ENCODE data around the gene SH2D3A. TPM values are rescaled to one million over a fixed set of nuclear protein-coding genes. Genes with fewer than 3 reads are reported as not detected.

Gene SH2D3A
- total and polyA plus RNA-seq, 2 donors (not counting 1 experiment from before 2014, with no cell fraction given), result 36.1 to 54.1 TPM

- H3K27ac Mint-ChIP-seq, result no peak overlapping the region
- peaks cover 65% of the 10 kb centered on the region for H3K4me1 Mint-ChIP-seq
- peaks cover 2% of the 10 kb centered on the region for H3K9me3 Mint-ChIP-seq (ENCODE audit: insufficient read depth)
- H4K20me1 ChIP-seq (ENCODE audit: control insufficient read depth, insufficient read depth, low read length, poor library complexity, severe bottlenecking), result peaks cover 98% of the 10 kb centered on the region
- DNase-seq, result no peak
- H2AFZ ChIP-seq (ENCODE audit: insufficient read depth, low read depth, low read length, poor library complexity, severe bottlenecking), result no peak overlapping the region
- H3K9ac ChIP-seq (ENCODE audit: low read length), result no peak overlapping the region
- peaks cover 100% of the 10 kb centered on the region for H3K79me2 ChIP-seq (ENCODE audit: control insufficient read depth, insufficient read depth, low read length)
- H3K4me2 ChIP-seq (replicated peaks; ENCODE audit: low read depth, low read length, poor library complexity, severe bottlenecking), result no peak overlapping the region
- no peak for ATAC-seq (ENCODE audit: low read depth)
- 100% methylated on average over 2 of the region's 4 CpGs for WGBS (ENCODE audit: insufficient coverage)
- CTCF ChIA-PET, result interaction anchor here (1.6 to 1.9 kb wide), 2 partner anchors 13 to 49 kb away, joined by 4 read pairs; no protein-coding TSS in a partner anchor
- H3K27me3 Mint-ChIP-seq, result no peaks in the 10 kb centered on the region
- peak overlapping the region in 1 of 2 donors; percentile 66 for H3K27ac ChIP-seq (ENCODE audit: low read length in 2 of 2)
- H3K36me3 ChIP-seq (replicated peaks in 1 of 2; ENCODE audit: control extremely low read depth in 1 of 2, control insufficient read depth in 1 of 2, extremely low read depth in 1 of 2, insufficient read depth in 2 of 2, low read length in 1 of 2), result peaks cover 0 to 29% of the 10 kb centered on the region in 2 experiments
- intact Hi-C loops (cut with micrococcal nuclease), result no loop called here
- TF ChIP-seq EZH2 (IDR thresholded peaks at IDR 0.05; ENCODE audit: borderline replicate concordance, insufficient read depth, low read depth, low read length, poor library complexity, severe bottlenecking) (no peak), CTCF (IDR thresholded peaks at IDR 0.05) (no peak)
- H3K4me3 ChIP-seq (ENCODE audit: control extremely low read depth in 1 of 5, extremely low read depth in 1 of 5, insufficient read depth in 1 of 5, low read depth in 2 of 5, low read length in 4 of 5), result no peak overlapping the region
- no peak overlapping the region for H3K4me3 Mint-ChIP-seq
- peaks cover 23% of the 10 kb centered on the region in 2 donors for H3K4me1 ChIP-seq (ENCODE audit: control insufficient read depth in 2 of 2, insufficient read depth in 2 of 2, low read length in 2 of 2)
- peaks cover 0 to 3% (median 0%) of the 10 kb centered on the region in 3 donors for H3K9me3 ChIP-seq (ENCODE audit: control extremely low read depth in 1 of 3, control insufficient read depth in 2 of 3, insufficient read depth in 1 of 3, low read length in 2 of 3)
- POLR2A ChIA-PET, result interaction anchor here (0.6 to 1.3 kb wide), 3 partner anchors 13 to 60 kb away, joined by 3 to 4 read pairs (median 3); no protein-coding TSS in a partner anchor
- no peaks in the 10 kb centered on the region for H3K27me3 ChIP-seq (replicated peaks in 1 of 4; ENCODE audit: control extremely low read depth in 1 of 4, control insufficient read depth in 3 of 4, insufficient read depth in 4 of 4, low read length in 3 of 4)
Measured at GRCh38 chr19:6813659-6814058, 46.4 kb upstream of the SH2D3A start.

- ChIA-PET CTCF (interaction anchor here (1.4 kb wide), 1 partner anchor 10 kb away, joined by 5 read pairs; no protein-coding TSS in a partner anchor), POLR2A (interaction anchor here (0.9 kb wide), 1 partner anchor 12 kb away, joined by 3 read pairs; no protein-coding TSS in a partner anchor)
- WGBS (ENCODE audit: insufficient coverage), result no CpG with 5 or more reads among the region's 2 CpGs
- Histone ChIP-seq H3K79me2 (ENCODE audit: control insufficient read depth, insufficient read depth, low read length) (peaks cover 100% of the 10 kb centered on the region), H3K4me2 (replicated peaks; ENCODE audit: low read depth, low read length, poor library complexity, severe bottlenecking) (no peak overlapping the region), H4K20me1 (ENCODE audit: control insufficient read depth, insufficient read depth, low read length, poor library complexity, severe bottlenecking) (peaks cover 97% of the 10 kb centered on the region), H3K9ac (ENCODE audit: low read length) (no peak overlapping the region), H3K4me1 (ENCODE audit: control insufficient read depth in 2 of 2, insufficient read depth in 2 of 2, low read length in 2 of 2) (peaks cover 23% of the 10 kb centered on the region in 2 donors), H3K27ac (ENCODE audit: low read length in 2 of 2) (peak overlapping the region in 1 of 2 donors; percentile 66), H3K36me3 (replicated peaks in 1 of 2; ENCODE audit: control extremely low read depth in 1 of 2, control insufficient read depth in 1 of 2, extremely low read depth in 1 of 2, insufficient read depth in 2 of 2, low read length in 1 of 2) (peaks cover 4 to 30% of the 10 kb centered on the region in 2 experiments), H3K4me3 (ENCODE audit: control extremely low read depth in 1 of 5, extremely low read depth in 1 of 5, insufficient read depth in 1 of 5, low read depth in 2 of 5, low read length in 4 of 5) (no peak overlapping the region), H2AFZ (ENCODE audit: insufficient read depth, low read depth, low read length, poor library complexity, severe bottlenecking) (no peak overlapping the region), H3K9me3 (ENCODE audit: control extremely low read depth in 1 of 3, control insufficient read depth in 2 of 3, insufficient read depth in 1 of 3, low read length in 2 of 3) (peaks cover 0 to 3% (median 0%) of the 10 kb centered on the region in 3 donors), H3K27me3 (replicated peaks in 1 of 4; ENCODE audit: control extremely low read depth in 1 of 4, control insufficient read depth in 3 of 4, insufficient read depth in 4 of 4, low read length in 3 of 4) (no peaks in the 10 kb centered on the region)
- no peak for DNase-seq
- H3K4me1 Mint-ChIP-seq, result peaks cover 63% of the 10 kb centered on the region
- H3K27me3 Mint-ChIP-seq, result no peaks in the 10 kb centered on the region
- intact Hi-C loops (cut with micrococcal nuclease), result no loop called here
- H3K4me3 Mint-ChIP-seq, result no peak overlapping the region
- H3K9me3 Mint-ChIP-seq (ENCODE audit: insufficient read depth), result peaks cover 2% of the 10 kb centered on the region
- ATAC-seq (ENCODE audit: low read depth), result no peak
- TF ChIP-seq CTCF (IDR thresholded peaks at IDR 0.05) (no peak), EZH2 (IDR thresholded peaks at IDR 0.05; ENCODE audit: borderline replicate concordance, insufficient read depth, low read depth, low read length, poor library complexity, severe bottlenecking) (no peak)
- H3K27ac Mint-ChIP-seq, result peak overlapping the region; percentile 21
Measured at GRCh38 chr19:6812612-6813011, 45.4 kb upstream of the SH2D3A start.

Measured in B cell (primary cell).